Embryonic facial prominence (tissue), 1 donor: ENCODE results near the gene MTM1.

ENCODE experiments used
- DNase-seq: peaks from one replicate; pipeline ENCODE4 v3.0.0-alpha.2; 2016; ENCODE audit errors: extremely low spot score

Gene MTM1

GRCh38 chrX:150664290-150664689 lies 95.9 kb downstream of the MTM1 start:
- no peak for DNase-seq

GRCh38 chrX:150676221-150676620 lies 107.8 kb downstream of the MTM1 start:
- DNase-seq: no peak

GRCh38 chrX:150680974-150681373 lies 112.6 kb downstream of the MTM1 start:
- no peak for DNase-seq

- DNase-seq: no peak
Measured at GRCh38 chrX:150683112-150683511, 114.7 kb downstream of the MTM1 start.

GRCh38 chrX:150683536-150684146 lies 115.2 kb downstream of the MTM1 start:
- no peak for DNase-seq

GRCh38 chrX:150688911-150689451 lies 120.6 kb downstream of the MTM1 start:
- no peak for DNase-seq

GRCh38 chrX:150690126-150690525 lies 121.7 kb downstream of the MTM1 start:
- no peak for DNase-seq

- DNase-seq: no peak
Measured at GRCh38 chrX:150692296-150692695, 123.9 kb downstream of the MTM1 start.

- DNase-seq: no peak
Measured at GRCh38 chrX:150692831-150693724, 124.7 kb downstream of the MTM1 start, which contains the start of gene MTMR1. TSS of gene MTMR1 (plus strand) at chrX:150693396. CDS start at chrX:150693531, 135 bp downstream.

- no peak for DNase-seq
Measured at GRCh38 chrX:150693725-150694574, 125.5 kb downstream of the MTM1 start.

GRCh38 chrX:150694738-150695410 lies 126.5 kb downstream of the MTM1 start:
- no peak for DNase-seq

GRCh38 chrX:150696331-150696730 lies 127.9 kb downstream of the MTM1 start:
- no peak for DNase-seq

- no peak for DNase-seq
Measured at GRCh38 chrX:150696866-150697265, 128.4 kb downstream of the MTM1 start.

- DNase-seq: no peak
Measured at GRCh38 chrX:150697641-150698040, 129.2 kb downstream of the MTM1 start.

- no peak for DNase-seq
Measured at GRCh38 chrX:150698981-150699380, 130.6 kb downstream of the MTM1 start.

- no peak for DNase-seq
Measured at GRCh38 chrX:150700107-150700506, 131.7 kb downstream of the MTM1 start.

- no peak for DNase-seq
Measured at GRCh38 chrX:150701377-150701776, 133.0 kb downstream of the MTM1 start.

GRCh38 chrX:150702966-150703694 lies 134.7 kb downstream of the MTM1 start:
- DNase-seq: no peak

GRCh38 chrX:150703695-150703974 lies 135.2 kb downstream of the MTM1 start:
- no peak for DNase-seq

GRCh38 chrX:150704030-150704613 lies 135.7 kb downstream of the MTM1 start:
- no peak for DNase-seq
